HL-60 (cell line): Measurements from ENCODE around the gene FAM107B.

Source experiments
- CTCF ChIP-seq: IDR thresholded peaks from one replicate; pipeline ENCODE4 v1.5.1; 2011; ENCODE audit warnings: low read length, control low read depth, inconsistent platforms; ENCODE audit not compliant: insufficient read depth
- GABPA ChIP-seq: IDR thresholded peaks from 2 replicates; pipeline ENCODE4 v1.6.1; 2012; ENCODE audit warnings: low read depth

- no peak for TF ChIP-seq CTCF
- TF ChIP-seq GABPA = no peak
Measured at GRCh38 chr10:14534152-14534551, 240.5 kb downstream of the FAM107B start.
